HG03196 (cell line): ENCODE data around the gene PLEKHG4B.

Source experiments
- ATAC-seq: cut with Tn5 transposase; IDR thresholded peaks from one replicate; pipeline ENCODE4 v1.9.1; 2021; ENCODE audit not compliant: unreplicated experiment

Gene PLEKHG4B

DNA sequence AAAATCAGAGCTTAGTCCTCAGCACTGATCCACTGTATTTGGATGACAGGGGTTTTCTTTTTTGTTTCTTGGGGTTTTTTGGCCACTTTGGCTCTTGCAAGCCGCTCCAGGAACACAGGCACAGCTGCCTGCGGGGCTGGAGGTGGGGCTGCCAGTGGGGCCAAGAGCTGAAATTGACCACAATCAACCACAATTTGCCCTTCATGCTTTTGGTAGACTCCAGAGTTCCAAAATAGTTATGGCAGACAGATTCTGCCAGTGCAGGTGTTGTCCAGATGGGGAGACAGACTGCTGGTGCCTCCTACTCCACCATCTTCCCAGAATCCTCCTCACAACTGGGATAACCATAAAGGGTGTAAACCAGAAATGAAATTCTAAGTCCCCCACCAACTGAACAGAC lies 36.5 kb downstream of the PLEKHG4B start:
- ATAC-seq = no peak

DNA sequence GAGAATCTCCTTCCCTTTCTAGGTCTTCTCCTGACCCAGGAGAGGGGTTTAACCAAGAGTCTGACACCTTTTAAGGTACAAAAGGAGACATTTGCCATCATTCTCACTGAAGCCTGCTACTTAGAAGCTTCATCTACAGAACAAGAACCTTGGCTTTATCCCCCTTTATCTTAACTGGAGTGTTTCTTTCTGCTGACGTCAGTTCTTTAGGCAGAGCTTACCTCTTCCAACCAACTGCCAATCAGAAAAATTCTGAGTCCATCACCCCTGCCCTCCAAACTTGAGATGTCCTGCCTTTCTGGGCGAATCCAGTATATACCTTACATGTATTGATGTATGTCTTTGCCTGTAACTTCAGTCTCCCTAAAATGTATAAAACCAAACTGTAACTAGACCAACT lies 37.2 kb downstream of the PLEKHG4B start:
- no peak for ATAC-seq

GRCh38 chr5:129820-130219 lies 37.9 kb downstream of the PLEKHG4B start:
- no peak for ATAC-seq

DNA sequence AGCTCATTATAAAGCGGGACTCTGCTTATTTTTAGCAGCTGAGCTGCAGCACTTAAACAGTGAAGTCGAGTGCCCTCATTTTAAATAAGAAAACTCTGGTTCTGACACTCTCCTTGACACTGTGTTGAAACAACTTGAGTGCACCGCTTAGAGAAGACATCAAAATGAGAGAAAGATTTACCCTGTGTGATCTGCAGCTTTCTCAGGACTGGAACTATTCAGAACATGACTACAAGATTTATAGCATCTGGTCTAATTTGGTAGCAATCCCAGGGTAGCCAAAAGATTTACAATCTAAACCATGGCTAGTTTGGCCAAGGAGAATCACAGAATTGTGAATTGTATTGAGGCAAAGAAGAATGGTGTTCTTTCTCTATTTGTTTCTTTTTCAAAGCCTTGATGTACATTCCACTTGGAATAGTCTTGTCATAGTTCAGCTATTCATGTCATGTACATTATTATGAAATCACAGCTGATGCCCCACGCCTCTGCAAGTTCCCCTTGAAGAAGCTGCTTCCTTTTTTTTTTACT lies 38.7 kb downstream of the PLEKHG4B start:
- no peak for ATAC-seq

- ATAC-seq = no peak
These were observed 44.9 kb downstream of the PLEKHG4B start for GRCh38 chr5:136901-137300.

GRCh38 chr5:137741-138140 lies 45.8 kb downstream of the PLEKHG4B start:
- ATAC-seq = no peak

GRCh38 chr5:138936-139335 lies 47.0 kb downstream of the PLEKHG4B start:
- no peak for ATAC-seq

GRCh38 chr5:139579-140442 lies 47.8 kb downstream of the PLEKHG4B start:
- no peak for ATAC-seq

DNA sequence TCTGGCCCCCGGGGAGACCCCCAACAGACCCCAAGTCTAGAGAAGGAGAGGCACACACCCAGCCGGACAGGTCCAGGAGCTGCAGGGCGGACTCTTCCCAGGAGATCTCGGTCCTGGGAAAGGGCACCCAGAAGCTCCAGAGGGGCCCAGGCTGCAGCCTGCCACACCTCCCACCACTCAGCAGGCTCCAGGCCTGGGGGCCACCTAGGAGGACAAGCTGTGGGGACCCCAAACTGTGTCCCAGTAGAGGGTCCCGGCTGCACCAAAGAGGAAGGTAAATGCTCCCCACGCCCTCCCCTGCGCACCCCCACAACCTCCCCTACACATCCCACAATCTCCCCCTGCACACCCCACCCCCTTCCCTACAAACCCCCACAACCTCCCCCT lies 48.5 kb downstream of the PLEKHG4B start:
- no peak for ATAC-seq

DNA sequence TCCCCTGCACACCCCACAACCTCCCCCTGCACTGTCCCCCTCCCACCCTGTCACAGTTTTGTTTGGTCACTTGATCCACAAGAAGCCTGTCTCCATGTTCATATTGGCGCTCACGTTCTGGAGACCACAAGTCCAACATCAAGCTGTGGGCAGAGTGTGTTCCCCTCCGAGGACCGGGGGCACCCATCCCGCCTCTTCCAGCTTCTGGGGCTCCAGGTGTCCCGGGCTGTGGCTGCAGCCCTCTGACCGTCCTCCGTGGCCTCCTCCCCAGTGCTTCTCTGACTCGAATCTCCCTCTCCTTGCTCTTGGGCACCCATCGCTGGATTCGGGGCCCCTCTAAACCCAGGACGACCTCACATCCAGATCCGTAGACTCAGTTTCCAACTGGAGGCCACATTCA lies 49.2 kb downstream of the PLEKHG4B start:
- ATAC-seq = no peak

DNA sequence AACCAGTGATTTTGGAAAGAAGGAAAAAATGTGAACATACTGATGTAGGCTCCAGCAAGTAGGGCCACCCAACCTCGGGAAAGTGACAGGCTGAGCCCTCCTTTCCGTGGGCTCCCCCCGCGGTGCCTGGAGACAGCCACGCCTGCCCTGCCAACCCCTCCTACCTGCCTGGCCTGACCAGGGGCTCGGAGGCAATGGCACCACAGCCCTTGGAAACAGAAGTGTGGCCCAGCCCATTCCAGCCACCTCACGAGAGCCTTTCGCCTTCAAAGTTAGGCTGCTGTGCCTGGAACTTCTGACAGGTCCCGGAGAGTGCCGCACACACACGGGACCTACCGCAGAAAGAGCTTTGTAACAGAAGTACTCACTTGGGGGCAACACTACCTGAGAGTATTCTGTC lies 49.8 kb downstream of the PLEKHG4B start:
- ATAC-seq = no peak

GRCh38 chr5:142246-142810 lies 50.4 kb downstream of the PLEKHG4B start:
- ATAC-seq = no peak

GRCh38 chr5:143041-143440 lies 51.1 kb downstream of the PLEKHG4B start:
- no peak for ATAC-seq

DNA sequence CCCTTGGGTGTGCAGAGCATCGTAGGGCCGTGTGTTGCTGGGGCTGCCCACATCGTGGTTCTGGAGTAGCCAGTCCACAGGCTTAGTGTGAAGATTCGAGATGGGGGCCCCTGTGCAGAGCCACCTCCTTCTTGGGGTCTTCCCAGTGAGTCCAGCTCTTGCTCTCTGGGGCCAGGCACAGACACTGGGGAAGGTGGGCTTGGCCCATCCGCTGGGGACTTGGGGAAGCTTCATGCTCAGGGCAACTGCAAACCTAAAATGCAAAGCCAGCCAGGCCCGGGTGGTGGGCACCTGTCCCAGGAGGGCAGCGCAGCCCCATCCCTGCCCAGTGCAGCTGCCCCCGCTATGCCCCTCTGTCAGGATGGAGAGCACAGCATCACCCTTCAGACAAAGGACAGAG lies 53.0 kb downstream of the PLEKHG4B start:
- ATAC-seq = no peak

- ATAC-seq = no peak
These were observed 53.8 kb downstream of the PLEKHG4B start for GRCh38 chr5:145585-146323.

GRCh38 chr5:147751-148150 lies 55.8 kb downstream of the PLEKHG4B start:
- no peak for ATAC-seq

GRCh38 chr5:149745-150485 lies 57.9 kb downstream of the PLEKHG4B start:
- no peak for ATAC-seq

- ATAC-seq = no peak
These were observed 58.8 kb downstream of the PLEKHG4B start for GRCh38 chr5:150746-151145.

GRCh38 chr5:152077-152476 lies 60.1 kb downstream of the PLEKHG4B start:
- no peak for ATAC-seq

GRCh38 chr5:153256-153655 lies 61.3 kb downstream of the PLEKHG4B start:
- ATAC-seq = no peak

GRCh38 chr5:154236-154635 lies 62.3 kb downstream of the PLEKHG4B start:
- ATAC-seq = no peak
